Epithelial cell of esophagus (primary cell): ENCODE measurements around the gene GRIK3.
"Not testable (repeated sequence)": the region's sequence is repeated elsewhere in the genome, so short reads cannot be mapped to it uniquely, and the experiment has no call there.

Experiments used
- DNase-seq: peaks from one replicate; pipeline ENCODE4 v3.0.0; 2010; ENCODE audit warnings: low read depth
- H3K4me3 ChIP-seq: 2 replicates; pipeline ENCODE4 v1.5.1; 2011; ENCODE audit warnings: mild to moderate bottlenecking, low read length, control low read depth
- TF ChIP-seq, protein P1 (sequence below): IDR thresholded peaks from 2 replicates; pipeline ENCODE4 v1.5.1; 2011; ENCODE audit warnings: low read depth, mild to moderate bottlenecking, low read length, control low read depth, inconsistent platforms; ENCODE audit not compliant: insufficient read depth; ENCODE audit errors: missing control alignments

Gene GRIK3

DNA sequence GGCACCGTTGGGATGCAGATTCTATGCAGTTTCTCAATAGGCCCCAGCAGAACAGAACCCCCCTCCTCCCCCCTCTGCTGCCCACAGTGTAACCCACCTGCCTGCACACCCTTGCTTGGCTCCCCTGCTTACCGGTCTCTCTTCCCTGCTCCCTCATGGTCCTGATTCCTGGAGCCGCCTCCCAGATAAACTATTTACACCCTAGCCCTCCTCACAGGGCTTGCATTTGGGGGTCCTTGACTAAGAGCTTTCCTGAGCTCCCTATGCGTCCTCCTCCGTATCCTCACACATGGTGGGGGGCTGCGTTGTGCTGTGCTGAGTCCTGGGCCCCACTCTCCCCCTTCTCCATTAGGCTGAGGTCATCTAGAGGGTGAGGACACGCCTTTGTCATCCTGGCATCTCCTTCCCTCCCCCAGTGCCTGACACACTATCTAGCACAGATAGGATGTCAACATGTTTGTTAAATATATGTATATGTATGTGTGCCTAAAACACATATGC lies 121.9 kb downstream of the GRIK3 start:
- no peak for DNase-seq
- TF ChIP-seq, protein P1, sequence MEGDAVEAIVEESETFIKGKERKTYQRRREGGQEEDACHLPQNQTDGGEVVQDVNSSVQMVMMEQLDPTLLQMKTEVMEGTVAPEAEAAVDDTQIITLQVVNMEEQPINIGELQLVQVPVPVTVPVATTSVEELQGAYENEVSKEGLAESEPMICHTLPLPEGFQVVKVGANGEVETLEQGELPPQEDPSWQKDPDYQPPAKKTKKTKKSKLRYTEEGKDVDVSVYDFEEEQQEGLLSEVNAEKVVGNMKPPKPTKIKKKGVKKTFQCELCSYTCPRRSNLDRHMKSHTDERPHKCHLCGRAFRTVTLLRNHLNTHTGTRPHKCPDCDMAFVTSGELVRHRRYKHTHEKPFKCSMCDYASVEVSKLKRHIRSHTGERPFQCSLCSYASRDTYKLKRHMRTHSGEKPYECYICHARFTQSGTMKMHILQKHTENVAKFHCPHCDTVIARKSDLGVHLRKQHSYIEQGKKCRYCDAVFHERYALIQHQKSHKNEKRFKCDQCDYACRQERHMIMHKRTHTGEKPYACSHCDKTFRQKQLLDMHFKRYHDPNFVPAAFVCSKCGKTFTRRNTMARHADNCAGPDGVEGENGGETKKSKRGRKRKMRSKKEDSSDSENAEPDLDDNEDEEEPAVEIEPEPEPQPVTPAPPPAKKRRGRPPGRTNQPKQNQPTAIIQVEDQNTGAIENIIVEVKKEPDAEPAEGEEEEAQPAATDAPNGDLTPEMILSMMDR: no peak
- no peak overlapping the region for H3K4me3 ChIP-seq

DNA sequence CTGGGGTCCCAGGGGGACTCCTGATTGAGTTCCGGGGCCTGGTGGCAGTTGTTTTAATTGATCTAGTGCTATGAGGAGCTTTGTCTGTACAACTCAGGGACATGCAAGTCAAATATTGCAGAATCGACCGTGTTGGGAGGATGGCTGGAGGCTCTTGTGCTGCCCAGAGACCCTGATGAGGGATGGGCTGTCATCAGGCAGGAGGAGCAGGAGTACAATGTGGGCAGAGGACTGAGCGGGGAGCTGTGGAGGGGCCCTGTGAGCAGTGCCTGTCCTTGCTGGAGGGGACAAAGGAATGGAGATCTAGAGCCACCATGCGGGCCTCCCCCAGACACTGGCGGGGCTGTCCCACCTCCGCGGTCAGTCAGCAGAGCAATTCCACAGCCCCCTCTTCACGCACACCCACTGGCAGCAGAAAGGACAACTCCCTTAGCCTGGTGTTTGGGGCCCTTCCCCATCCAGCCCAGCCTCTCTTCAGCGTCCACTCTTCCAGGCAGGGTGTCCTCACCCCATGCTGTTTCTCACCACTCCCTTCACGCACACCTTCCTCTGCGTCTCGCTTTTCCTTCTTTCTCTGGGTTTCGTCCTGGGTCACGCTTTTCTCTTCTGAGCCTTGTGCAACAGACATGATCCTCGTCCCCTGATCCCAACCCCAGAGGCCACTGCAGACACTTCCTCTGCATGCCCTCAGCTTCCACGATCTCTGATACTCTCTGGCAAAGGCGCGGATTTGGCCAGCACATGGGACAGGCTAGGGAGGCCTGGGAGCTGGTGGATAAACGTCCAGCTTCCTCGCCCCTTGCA lies 122.6 kb downstream of the GRIK3 start:
- TF ChIP-seq, protein P1: no peak
- no peak for DNase-seq
- H3K4me3 ChIP-seq: no peak overlapping the region

DNA sequence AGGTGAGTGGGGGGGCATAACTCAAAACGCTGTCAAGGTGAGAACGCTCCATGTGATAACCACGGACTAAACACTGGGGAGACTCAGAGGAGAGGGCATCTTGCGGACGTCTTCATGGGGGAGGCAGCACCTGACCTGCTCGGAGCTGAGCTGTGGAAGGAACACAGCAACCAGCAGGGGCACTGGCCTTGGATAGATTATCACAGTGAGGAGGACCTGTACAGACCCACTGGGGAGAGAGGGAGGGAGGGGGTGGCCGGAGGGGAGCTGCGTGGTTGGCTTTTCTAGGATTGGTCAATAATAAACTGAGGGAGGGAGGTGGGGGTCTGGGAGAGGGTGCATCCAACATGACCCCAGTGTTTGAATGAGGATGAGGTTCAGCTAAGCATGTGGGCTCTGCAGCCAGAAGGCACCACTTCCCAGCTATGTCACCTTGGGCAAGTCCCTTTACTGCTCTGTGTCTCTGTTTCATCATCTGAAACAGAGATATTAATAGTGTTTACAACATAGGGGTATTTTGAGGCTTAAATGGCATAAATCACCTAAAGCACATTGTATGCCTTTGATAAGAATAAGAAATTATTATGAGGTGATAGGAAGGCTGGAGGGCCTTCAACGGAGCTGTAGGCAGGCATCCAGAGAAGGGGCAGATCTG lies 123.3 kb downstream of the GRIK3 start:
- TF ChIP-seq, protein P1: no peak
- H3K4me3 ChIP-seq: no peak overlapping the region
- DNase-seq: no peak

DNA sequence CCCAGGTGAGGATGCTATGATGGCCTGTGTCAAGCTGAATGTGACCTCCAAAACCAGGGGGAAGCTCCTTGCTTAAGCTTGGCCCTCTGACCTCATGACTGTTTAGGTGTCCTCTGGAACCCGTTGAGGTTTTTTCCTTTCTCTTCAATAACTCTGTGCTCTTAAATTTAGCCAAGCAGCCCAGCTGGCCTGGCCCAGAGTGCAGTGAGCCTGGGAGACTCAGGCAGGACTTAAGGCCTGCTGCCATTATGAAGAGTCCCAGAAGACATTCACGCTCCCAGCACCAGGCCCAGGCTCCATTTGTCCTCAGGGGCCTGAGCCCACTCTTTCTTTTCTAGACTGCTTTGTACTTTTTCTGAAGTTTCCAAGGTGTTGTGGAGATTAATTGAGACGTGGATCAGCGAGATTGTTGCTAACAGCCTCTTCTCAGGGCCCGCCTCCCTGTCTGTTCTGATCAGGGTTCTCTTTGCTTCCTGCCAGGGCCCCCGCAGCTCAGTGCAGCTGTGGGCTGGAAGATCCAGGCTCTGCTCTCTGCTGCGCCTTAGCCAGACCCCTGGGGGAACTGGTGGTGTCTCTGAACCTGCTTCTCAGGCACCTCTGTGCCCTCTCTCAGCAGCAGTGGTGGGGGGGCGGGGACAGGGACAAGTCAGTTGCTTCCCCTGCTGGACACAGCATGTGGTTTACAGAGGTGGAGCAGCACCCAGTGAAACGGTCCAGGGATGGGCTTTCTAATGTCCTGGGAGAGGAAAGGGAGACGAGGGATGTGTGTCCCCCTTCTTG lies 124.2 kb downstream of the GRIK3 start:
- no peak overlapping the region for H3K4me3 ChIP-seq
- DNase-seq: no peak
- TF ChIP-seq, protein P1: no peak

DNA sequence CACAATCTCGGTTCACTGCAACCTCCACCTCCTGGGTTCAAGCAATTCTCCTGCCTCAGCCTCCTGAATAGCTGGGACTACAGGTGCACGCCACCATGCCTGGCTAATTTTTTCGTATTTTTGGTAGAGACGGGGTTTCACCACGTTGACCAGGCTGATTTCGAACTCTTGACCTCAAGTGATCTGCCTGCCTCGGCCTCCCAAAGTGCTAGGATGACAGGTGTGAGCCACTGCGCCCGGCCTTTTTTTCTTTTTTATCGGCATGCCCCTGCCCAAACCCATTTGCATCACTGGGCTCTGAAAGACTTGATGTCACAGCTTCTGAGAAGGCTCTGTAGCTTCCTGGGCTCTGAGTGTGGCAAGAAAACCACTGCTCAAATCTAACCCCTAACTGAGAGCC lies 125.0 kb downstream of the GRIK3 start:
- H3K4me3 ChIP-seq, DNase-seq: not testable (repeated sequence)

DNA sequence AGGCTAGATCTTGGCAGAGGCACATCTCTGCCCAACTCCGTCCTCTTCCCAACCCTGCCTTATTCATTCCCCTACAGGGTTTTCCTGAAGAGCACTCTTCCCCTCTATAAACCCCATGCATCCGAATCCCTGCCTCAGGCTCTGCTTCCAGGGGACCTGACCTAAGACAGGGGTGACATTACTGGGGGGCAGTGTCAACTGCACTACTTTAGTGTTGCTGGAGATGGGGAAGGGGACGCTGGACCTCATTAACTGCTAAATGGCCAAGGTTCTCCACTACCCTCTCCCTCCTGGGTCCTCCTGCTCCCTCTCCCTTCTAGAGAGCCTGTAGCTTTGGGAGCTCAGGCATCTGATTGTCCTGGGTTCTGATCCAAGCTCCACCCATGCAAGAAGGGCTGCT lies 126.2 kb downstream of the GRIK3 start:
- TF ChIP-seq, protein P1: no peak
- no peak for DNase-seq
- H3K4me3 ChIP-seq: no peak overlapping the region

DNA sequence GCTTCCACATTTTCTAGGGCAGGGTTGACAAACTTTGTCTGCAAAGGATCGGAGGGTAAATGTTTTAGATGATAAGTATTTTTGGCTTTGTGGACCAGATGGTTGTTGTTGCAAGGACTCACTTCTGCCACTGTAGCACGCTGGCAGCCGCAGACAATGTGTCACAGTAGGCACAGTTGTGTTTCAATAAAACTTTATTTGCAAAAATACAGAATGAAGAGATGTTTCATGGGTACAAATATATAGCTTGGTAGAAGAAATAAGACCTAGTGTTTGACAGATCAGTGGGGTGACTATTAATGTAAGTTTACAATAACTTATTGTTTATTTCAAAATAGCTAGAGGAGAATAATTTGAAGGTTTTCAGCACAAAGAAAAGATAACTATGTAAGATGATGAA lies 127.8 kb downstream of the GRIK3 start:
- TF ChIP-seq, protein P1: no peak
- DNase-seq: no peak
- H3K4me3 ChIP-seq: no peak overlapping the region
